WI38 (cell line): Measurements from ENCODE around the gene TMEM14A.
"Not testable (repeated sequence)": the region's sequence is repeated elsewhere in the genome, so short reads cannot be mapped to it uniquely, and the experiment has no call there.

Experiments used
- H3K4me3 ChIP-seq: 2 replicates; pipeline ENCODE4 v1.5.1; 2011; ENCODE audit warnings: low read depth, mild to moderate bottlenecking, control low read depth, low read length
- TF ChIP-seq, protein P1 (sequence below): IDR thresholded peaks from 2 replicates; pipeline ENCODE4 v1.5.1; 2012; ENCODE audit warnings: low read depth, mild to moderate bottlenecking, control low read depth, low read length

Gene TMEM14A

DNA sequence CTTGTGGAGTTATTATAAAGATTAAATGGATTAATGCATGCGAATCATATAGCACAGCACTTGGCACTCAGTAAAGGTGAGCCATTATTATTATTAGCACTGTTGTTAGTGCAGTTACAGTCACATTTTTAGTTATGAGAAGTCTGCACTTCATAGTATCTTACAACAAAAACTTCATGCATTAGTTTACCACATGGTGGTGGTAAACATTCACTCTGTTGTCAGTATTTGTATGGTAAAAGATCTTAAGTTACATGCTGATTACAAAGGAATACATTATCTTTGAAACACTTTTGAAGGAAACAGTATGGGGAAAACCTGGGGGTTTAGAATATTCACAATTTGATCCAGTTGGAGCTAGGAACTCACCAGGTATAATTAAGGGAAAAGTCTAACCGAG, 20.8 kb downstream of the TMEM14A start:
- no peak overlapping the region for H3K4me3 ChIP-seq
- TF ChIP-seq, protein P1, sequence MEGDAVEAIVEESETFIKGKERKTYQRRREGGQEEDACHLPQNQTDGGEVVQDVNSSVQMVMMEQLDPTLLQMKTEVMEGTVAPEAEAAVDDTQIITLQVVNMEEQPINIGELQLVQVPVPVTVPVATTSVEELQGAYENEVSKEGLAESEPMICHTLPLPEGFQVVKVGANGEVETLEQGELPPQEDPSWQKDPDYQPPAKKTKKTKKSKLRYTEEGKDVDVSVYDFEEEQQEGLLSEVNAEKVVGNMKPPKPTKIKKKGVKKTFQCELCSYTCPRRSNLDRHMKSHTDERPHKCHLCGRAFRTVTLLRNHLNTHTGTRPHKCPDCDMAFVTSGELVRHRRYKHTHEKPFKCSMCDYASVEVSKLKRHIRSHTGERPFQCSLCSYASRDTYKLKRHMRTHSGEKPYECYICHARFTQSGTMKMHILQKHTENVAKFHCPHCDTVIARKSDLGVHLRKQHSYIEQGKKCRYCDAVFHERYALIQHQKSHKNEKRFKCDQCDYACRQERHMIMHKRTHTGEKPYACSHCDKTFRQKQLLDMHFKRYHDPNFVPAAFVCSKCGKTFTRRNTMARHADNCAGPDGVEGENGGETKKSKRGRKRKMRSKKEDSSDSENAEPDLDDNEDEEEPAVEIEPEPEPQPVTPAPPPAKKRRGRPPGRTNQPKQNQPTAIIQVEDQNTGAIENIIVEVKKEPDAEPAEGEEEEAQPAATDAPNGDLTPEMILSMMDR, result no peak

DNA sequence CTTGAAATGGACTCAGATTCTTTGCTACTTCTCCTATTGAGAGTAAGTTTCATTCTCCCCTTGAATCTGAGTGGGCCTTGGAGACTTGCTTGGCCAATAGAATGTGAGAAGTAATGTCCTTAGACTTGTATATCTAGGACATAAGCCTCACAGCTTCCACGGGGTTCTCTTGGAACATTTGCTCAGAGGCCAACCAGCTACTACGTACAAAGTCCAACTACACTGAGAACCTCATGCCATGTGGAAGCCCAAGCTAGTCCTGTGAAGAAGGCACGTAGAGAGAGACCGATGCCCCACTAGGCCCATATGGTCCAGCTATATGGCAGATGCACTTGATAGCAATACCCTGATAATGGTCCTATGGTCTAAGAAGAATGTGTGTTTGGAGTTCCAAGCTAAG, 22.9 kb downstream of the TMEM14A start:
- TF ChIP-seq, protein P1, result no peak
- H3K4me3 ChIP-seq, result no peak overlapping the region

DNA sequence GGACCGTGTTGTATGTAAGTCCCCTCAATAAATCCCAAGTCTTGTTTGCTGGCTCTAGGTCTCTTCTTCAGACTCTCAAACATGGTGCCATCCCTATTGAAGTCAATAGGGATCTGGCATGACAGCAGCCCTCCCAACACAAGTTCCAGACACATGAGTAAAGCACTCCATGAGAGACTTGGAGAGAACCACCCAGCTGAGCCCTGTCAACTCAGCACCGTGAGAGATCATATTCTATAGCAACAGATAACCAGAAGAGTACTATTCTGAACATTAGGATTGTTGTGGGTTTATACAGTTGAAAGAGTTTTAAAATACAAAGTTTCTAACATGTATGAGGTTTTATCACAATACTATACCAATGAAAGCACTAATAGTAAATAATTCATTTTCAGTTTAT, 23.5 kb downstream of the TMEM14A start:
- TF ChIP-seq, protein P1, result no peak
- no peak overlapping the region for H3K4me3 ChIP-seq

DNA sequence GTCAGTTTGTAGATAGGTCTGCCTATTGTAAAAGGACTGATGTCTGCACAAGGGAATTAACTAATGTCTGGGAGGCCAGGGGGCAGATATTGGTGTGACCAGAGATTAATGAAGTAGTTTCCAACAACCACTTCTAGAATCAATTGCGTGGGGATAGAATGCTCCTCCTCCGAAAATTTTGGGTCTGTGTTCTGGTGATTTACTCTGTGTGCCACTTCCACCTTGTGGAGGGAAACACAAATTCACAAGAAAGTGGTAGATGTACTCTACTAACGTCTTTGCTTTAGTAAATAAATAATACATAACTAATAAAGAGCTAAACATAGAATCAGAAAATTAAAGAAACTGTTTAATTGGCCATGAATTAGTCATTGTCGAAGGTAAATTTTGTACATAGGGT, 25.5 kb downstream of the TMEM14A start:
- TF ChIP-seq, protein P1, result no peak
- no peak overlapping the region for H3K4me3 ChIP-seq

DNA sequence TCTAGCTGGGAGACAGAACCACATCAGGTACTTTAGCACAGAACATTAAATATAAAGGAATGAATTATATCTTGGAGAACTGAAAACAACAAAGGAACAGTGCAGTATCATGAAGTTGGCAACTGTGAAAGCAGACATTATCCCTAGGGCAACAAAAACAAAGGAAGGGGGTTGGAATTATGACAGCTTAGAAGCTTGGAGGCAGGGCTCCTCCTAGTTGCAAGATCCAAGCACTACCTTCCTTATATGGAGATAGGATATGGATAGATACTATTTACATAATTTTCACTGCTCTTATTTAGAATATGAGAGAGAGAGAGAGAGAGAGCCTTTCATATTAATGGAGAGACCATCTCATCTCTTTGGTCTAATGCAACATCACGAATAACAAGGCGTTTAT, 27.0 kb downstream of the TMEM14A start:
- no peak overlapping the region for H3K4me3 ChIP-seq
- TF ChIP-seq, protein P1, result no peak

DNA sequence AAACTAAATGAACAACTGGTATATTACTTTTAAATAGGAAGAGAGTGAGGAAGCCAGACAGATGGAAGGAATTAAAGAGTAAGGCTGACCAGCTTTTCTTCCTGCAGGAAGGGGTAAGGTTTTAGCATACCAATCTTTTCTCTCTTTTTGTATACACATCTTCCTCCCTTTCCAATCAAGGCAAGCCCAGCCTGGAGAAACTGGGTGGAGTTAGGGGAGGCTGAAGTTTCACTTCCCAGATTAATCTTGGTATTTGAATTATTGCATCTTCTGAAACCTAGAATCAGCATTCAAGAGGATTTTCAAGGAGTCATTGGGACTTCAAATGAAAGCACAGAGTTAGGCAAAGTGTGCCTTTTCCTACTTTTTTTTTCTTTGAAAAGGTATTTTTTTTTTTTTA, 33.1 kb downstream of the TMEM14A start:
- TF ChIP-seq, protein P1, result no peak

DNA sequence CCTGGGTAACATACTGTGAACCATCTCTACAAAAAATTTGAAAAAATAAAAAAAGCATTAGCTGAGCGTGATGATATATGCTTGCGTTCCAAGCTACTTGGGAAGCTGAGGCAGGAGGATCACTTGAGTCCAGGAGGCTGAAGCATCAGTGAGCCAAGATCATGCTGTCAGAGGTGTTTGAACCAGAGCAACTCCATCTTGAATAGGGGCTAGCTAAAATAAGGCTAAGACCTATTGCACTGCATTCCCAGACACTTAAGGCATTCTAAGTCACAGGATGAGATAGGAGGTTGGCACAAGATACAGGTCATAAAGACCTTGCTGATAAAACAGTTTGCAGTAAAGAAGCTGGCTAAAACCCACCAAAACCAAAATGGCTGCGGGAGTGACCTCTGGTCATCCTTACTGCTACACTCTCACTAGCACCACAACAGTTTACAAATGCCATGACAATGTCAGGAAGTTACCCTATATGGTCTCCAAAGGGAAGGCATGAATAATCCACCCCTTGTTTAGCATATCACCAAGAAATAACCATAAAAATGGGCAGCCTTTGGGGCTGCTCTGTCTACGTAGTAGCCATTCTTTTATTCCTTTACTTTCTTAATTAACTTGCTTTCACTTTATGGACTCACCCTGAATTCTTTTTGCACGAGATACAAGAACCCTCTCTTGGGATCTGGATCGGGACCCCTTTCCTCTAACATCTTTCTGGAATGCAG, 34.0 kb downstream of the TMEM14A start:
- H3K4me3 ChIP-seq, result not testable (repeated sequence)

More for the DNA sequence above, 33.1 kb downstream of the TMEM14A start:
- no peak overlapping the region for H3K4me3 ChIP-seq

DNA sequence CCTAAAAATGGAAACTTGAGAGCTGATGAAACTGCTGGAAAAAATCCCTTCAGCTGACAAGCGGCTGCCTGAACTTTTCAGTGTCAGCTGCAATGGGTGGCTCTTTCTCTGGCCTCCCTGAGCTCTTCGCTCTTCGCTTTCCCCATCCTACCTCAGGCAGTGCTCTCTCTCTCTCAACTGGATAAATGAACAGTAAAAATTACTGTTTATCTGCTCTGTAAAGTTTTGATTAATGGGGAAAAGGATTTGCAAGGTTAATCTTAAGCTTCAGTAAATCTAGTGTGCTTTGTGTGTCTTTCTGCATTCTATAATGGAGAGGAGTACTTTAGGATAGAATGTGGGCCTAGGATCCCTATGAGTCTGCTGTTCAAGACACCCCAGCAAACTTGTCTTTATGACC, 35.1 kb downstream of the TMEM14A start:
- H3K4me3 ChIP-seq, result no peak overlapping the region
- TF ChIP-seq, protein P1, result no peak
